ENCODE results near the gene CKB.

DNA sequence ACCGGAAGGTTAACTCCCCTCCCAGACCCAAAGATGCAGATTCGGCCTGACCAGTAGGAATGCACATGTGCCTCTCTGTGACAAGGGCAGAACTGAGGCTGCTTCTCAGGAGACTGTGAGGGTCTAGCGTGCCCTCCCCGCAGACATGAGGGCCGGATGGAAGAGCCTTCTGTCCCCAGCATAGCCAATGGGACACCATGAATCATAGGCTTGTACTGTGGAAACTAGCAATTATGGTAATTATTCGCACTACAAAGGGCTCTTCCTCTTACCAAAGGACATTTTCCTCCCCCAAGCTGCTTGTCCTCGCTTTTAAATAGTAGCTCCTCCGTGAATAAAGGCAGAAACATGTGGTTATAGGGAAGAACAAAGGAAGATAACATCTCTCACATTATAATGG is 46.3 kb upstream of the CKB start:
- TF ChIP-seq POLR2A (IDR thresholded peaks at IDR 0.05) = no peak
- TF ChIP-seq, protein P1, sequence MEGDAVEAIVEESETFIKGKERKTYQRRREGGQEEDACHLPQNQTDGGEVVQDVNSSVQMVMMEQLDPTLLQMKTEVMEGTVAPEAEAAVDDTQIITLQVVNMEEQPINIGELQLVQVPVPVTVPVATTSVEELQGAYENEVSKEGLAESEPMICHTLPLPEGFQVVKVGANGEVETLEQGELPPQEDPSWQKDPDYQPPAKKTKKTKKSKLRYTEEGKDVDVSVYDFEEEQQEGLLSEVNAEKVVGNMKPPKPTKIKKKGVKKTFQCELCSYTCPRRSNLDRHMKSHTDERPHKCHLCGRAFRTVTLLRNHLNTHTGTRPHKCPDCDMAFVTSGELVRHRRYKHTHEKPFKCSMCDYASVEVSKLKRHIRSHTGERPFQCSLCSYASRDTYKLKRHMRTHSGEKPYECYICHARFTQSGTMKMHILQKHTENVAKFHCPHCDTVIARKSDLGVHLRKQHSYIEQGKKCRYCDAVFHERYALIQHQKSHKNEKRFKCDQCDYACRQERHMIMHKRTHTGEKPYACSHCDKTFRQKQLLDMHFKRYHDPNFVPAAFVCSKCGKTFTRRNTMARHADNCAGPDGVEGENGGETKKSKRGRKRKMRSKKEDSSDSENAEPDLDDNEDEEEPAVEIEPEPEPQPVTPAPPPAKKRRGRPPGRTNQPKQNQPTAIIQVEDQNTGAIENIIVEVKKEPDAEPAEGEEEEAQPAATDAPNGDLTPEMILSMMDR (IDR thresholded peaks at IDR 0.05 in 8 of 11, conservative IDR thresholded peaks at IDR 0.05 in 3 of 11) = no peak
